ENCODE measurements around the gene UPF3B.

GRCh38 chrX:119784747-119785446, 67.9 kb downstream of the UPF3B start:
- no peak for TF ChIP-seq EZH2 (IDR thresholded peaks at IDR 0.05; ENCODE audit: borderline replicate concordance, low read length)
- TF ChIP-seq CTCF (IDR thresholded peaks at IDR 0.05; ENCODE audit: low read length), result peak; percentile 60
